Caco-2 (cell line): ENCODE results near the gene TSPO2. TPM values are rescaled to one million over a fixed set of nuclear protein-coding genes. Genes with fewer than 3 reads are reported as not detected.

Experiments
- BruUV-seq: library from RNA; stranded (reverse); fragments of 400-500 nt; replicated peaks from 2 replicates; lab custom pipeline; 2021; lab: Mats Ljungman, UMichigan
- CTCF ChIA-PET: fragments of 300-600 bp; sonication (Branson Sonifier 250); formaldehyde crosslinking; loops from one replicate; lab custom pipeline; 2022; ENCODE audit warnings: antibody characterized with exemption; lab: Charles Lee
- POLR2A ChIA-PET: fragments of 300-600 bp; sonication (Branson Sonifier 250); formaldehyde crosslinking; loops from one replicate; lab custom pipeline; 2022; ENCODE audit warnings: antibody characterized with exemption; lab: Charles Lee
- DNase-seq, 2 experiments: peaks; one replicate each; pipeline versions ENCODE4 v3.0.0 to v3.0.0-alpha.2; 2020 to 2022
- H3K27me3 ChIP-seq: replicated peaks from 2 replicates; pipeline ENCODE4 v1.6.0; 2011; ENCODE audit warnings: low read length; ENCODE audit not compliant: control insufficient read depth, insufficient read depth
- H3K36me3 ChIP-seq: 2 replicates; pipeline ENCODE4 v1.5.1; 2011; ENCODE audit warnings: low read length; ENCODE audit not compliant: control insufficient read depth, insufficient read depth
- H3K4me1 ChIP-seq: fragments of 250-450 bp; sonication (Bioruptor Pico); 2 replicates; pipeline ENCODE4 v1.5.1; 2020; ENCODE audit warnings: mild to moderate bottlenecking
- H3K4me3 ChIP-seq: 2 replicates; pipeline ENCODE4 v1.5.1; 2011; ENCODE audit warnings: low read depth, mild to moderate bottlenecking, control low read depth, low read length
- H3K9me3 ChIP-seq: fragments of 250-450 bp; sonication (Bioruptor Pico); 2 replicates; pipeline ENCODE4 v1.5.1; 2020; ENCODE audit warnings: mild to moderate bottlenecking, moderate library complexity
- H3K27ac Mint-ChIP-seq: one replicate; pipeline ENCODE4 v1.8.0; 2022; ENCODE audit warnings: mixed read lengths; ENCODE audit not compliant: unreplicated experiment
- H3K27me3 Mint-ChIP-seq: one replicate; pipeline ENCODE4 v1.8.0; 2022; ENCODE audit warnings: mixed read lengths; ENCODE audit not compliant: insufficient read depth, unreplicated experiment
- H3K36me3 Mint-ChIP-seq: one replicate; pipeline ENCODE4 v1.8.0; 2022; ENCODE audit warnings: mild to moderate bottlenecking, mixed read lengths; ENCODE audit not compliant: insufficient read depth, unreplicated experiment
- H3K4me1 Mint-ChIP-seq: one replicate; pipeline ENCODE4 v1.8.0; 2022; ENCODE audit warnings: low read depth, mixed read lengths; ENCODE audit not compliant: unreplicated experiment
- H3K4me3 Mint-ChIP-seq: one replicate; pipeline ENCODE4 v1.8.0; 2022; ENCODE audit warnings: mild to moderate bottlenecking, moderate library complexity, mixed read lengths; ENCODE audit not compliant: unreplicated experiment
- H3K9me3 Mint-ChIP-seq: one replicate; pipeline ENCODE4 v1.8.0; 2022; ENCODE audit warnings: mixed read lengths; ENCODE audit not compliant: unreplicated experiment
- CTCF ChIP-seq, 2 experiments: fragments of 200-600 bp in 1 of 2; IDR thresholded peaks; 1 replicate in 1 of 2; 2 replicates in 1 of 2; pipeline versions ENCODE4 v1.5.1 to v1.8.0; 2011 to 2022; ENCODE audit warnings: antibody characterized with exemption in 1 of 2, control low read depth in 1 of 2, inconsistent platforms in 1 of 2, low read depth in 1 of 2, low read length in 1 of 2, mild to moderate bottlenecking in 1 of 2, moderate library complexity in 1 of 2; ENCODE audit not compliant: insufficient read depth in 1 of 2, severe bottlenecking in 1 of 2, unreplicated experiment in 1 of 2
- intact Hi-C: fragments of 100-400 bp; cut with micrococcal nuclease; formaldehyde crosslinking; loops from one replicate; pipeline ENCODE4 v1.10.0; 2022; ENCODE audit not compliant: unreplicated experiment
- total RNA-seq: library from RNA; stranded (reverse); gene quantifications from 2 replicates; pipeline ENCODE4 v1.2.3, GENCODE V29; 2022

TSPO2 gene
- total RNA-seq, 1 experiment from 2014 or later = 0.61 TPM

- no peak for TF ChIP-seq CTCF (IDR thresholded peaks at IDR 0.05; ENCODE audit: insufficient read depth in 1 of 2, low read depth in 1 of 2, low read length in 1 of 2, severe bottlenecking in 1 of 2, unreplicated experiment in 1 of 2)
- intact Hi-C loops = loop anchor here (1.0 to 2.0 kb wide), 5 partner anchors 8 to 44 kb away; partner anchors contain the start of genes NFYA and OARD1
- Histone ChIP-seq H3K36me3 (no peaks in the 10 kb centered on the region), H3K4me3 (no peak overlapping the region), H3K9me3 (no peaks in the 10 kb centered on the region), H3K4me1 (peaks cover 72% of the 10 kb centered on the region), H3K27me3 (no peaks in the 10 kb centered on the region)
- DNase-seq = no peak
- POLR2A ChIA-PET = interaction anchor here (0.9 to 2.0 kb wide), 4 partner anchors 8 to 44 kb away, joined by 3 to 19 read pairs (median 10); partner anchors contain the start of genes NFYA and OARD1
- Mint-ChIP-seq H3K4me1 (peaks cover 50% of the 10 kb centered on the region), H3K9me3 (no peaks in the 10 kb centered on the region), H3K36me3 (no peaks in the 10 kb centered on the region), H3K27ac (peak overlapping the region; percentile 96), H3K4me3 (peak overlapping the region; percentile 63), H3K27me3 (no peaks in the 10 kb centered on the region)
- no TSS peak for BruUV-seq
- CTCF ChIA-PET = interaction anchor here (0.6 to 2.5 kb wide), 13 partner anchors 12 to 195 kb away, joined by 3 to 19 read pairs (median 4); partner anchors contain the start of genes APOBEC2, NFYA and OARD1
Observed at GRCh38 chr6:41040940-41041536, 1.2 kb upstream of the TSPO2 start.

- no TSS peak for BruUV-seq
- ChIA-PET CTCF (no interaction called here), POLR2A (no interaction called here)
- no peak for DNase-seq
- Histone ChIP-seq H3K27me3 (no peaks in the 10 kb centered on the region), H3K36me3 (no peaks in the 10 kb centered on the region), H3K4me3 (no peak overlapping the region), H3K4me1 (peaks cover 79% of the 10 kb centered on the region), H3K9me3 (no peaks in the 10 kb centered on the region)
- Mint-ChIP-seq H3K4me1 (peaks cover 58% of the 10 kb centered on the region), H3K4me3 (no peak overlapping the region), H3K36me3 (no peaks in the 10 kb centered on the region), H3K27ac (peak overlapping the region; percentile 66), H3K27me3 (no peaks in the 10 kb centered on the region), H3K9me3 (no peaks in the 10 kb centered on the region)
- no peak for TF ChIP-seq CTCF (IDR thresholded peaks at IDR 0.05; ENCODE audit: insufficient read depth in 1 of 2, low read depth in 1 of 2, low read length in 1 of 2, severe bottlenecking in 1 of 2, unreplicated experiment in 1 of 2)
- intact Hi-C loops = no loop called here
Observed at GRCh38 chr6:41043151-41043550, 884 bp downstream of the TSPO2 start.

- no TSS peak for BruUV-seq
- DNase-seq = no peak
- Mint-ChIP-seq H3K4me1 (peaks cover 60% of the 10 kb centered on the region), H3K27ac (peak overlapping the region; percentile 64), H3K4me3 (no peak overlapping the region), H3K27me3 (no peaks in the 10 kb centered on the region), H3K9me3 (no peaks in the 10 kb centered on the region), H3K36me3 (no peaks in the 10 kb centered on the region)
- no peak for TF ChIP-seq CTCF (IDR thresholded peaks at IDR 0.05; ENCODE audit: insufficient read depth in 1 of 2, low read depth in 1 of 2, low read length in 1 of 2, severe bottlenecking in 1 of 2, unreplicated experiment in 1 of 2)
- POLR2A ChIA-PET = interaction anchor here (0.8 kb wide), 1 partner anchor 27 kb away, joined by 3 read pairs; the partner anchor contains the start of genes NFYA and OARD1
- intact Hi-C loops = no loop called here
- Histone ChIP-seq H3K4me3 (no peak overlapping the region), H3K9me3 (no peaks in the 10 kb centered on the region), H3K27me3 (no peaks in the 10 kb centered on the region), H3K4me1 (peaks cover 79% of the 10 kb centered on the region), H3K36me3 (no peaks in the 10 kb centered on the region)
- CTCF ChIA-PET = no interaction called here
Observed at GRCh38 chr6:41045664-41046063, 3.4 kb downstream of the TSPO2 start.
